GM18502 (cell line): ENCODE measurements around the gene ZFYVE19.
A peak's percentile ranks its signal among the peaks of the same experiment; 100 is the strongest.
"Not testable (repeated sequence)": the region's sequence is repeated elsewhere in the genome, so short reads cannot be mapped to it uniquely, and the experiment has no call there.

Experiments
- ATAC-seq: cut with Tn5 transposase; IDR thresholded peaks from one replicate; pipeline ENCODE4 v1.9.1; 2021; ENCODE audit warnings: mild to moderate bottlenecking; ENCODE audit not compliant: unreplicated experiment, poor library complexity

ZFYVE19 gene

GRCh38 chr15:40845036-40845435, 38.1 kb downstream of the ZFYVE19 start:
- ATAC-seq, result no peak

DNA sequence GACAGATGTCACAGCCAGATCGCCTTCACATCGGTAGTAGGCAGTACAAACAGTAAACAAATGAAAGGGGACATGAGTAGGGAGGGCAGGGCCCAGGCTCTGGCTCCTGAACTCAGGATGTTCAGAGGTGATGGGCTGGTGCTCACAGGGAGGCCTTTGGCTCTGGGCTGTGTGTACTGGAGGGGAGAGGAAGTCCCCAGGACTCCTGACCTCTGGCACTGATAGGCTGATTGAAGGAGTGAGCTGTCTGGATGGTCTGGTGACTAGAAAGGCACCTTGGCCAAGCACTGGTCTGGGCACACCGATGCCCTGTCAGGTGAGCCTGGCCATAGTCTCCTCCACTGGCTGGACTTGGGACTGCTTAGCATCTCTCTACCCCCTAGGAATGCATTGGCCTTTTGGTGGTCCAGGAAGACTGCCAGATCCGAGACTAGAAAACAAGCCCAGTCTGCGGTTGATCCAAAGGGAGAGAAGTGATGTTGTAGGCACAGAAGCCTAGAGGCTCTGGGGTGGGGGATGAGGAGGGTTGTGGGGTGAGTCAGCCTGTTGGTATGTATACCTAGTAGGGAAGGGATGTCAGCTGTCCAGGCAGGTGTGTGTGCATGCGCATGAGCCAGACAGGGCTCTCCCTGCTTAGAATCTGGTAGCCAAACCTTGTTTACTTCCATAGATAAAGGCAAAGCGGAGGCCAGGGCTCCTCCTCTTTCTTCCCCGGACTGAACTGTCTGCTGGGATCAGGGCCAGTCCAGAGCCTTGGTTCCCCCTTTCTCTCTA, 38.8 kb downstream of the ZFYVE19 start:
- no peak for ATAC-seq

DNA sequence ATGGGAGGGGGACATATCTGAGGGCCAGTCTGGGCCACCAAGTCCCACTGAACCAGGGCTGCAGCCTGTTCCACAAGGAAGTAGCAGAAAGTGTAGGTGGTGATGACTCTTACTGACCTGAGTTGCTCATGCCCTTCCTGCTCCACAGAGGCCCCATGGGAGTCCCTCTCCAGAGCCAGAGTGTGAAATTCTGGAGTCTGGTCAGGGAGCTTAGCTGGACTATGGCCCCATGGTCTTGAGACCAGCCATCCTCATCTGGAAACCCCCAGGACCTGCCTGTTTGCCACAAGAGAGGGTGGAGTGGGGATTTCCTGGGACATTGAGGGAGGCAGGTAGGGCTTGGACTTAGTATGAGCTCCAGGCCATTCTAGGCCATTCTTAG, 39.9 kb downstream of the ZFYVE19 start:
- ATAC-seq, result no peak

DNA sequence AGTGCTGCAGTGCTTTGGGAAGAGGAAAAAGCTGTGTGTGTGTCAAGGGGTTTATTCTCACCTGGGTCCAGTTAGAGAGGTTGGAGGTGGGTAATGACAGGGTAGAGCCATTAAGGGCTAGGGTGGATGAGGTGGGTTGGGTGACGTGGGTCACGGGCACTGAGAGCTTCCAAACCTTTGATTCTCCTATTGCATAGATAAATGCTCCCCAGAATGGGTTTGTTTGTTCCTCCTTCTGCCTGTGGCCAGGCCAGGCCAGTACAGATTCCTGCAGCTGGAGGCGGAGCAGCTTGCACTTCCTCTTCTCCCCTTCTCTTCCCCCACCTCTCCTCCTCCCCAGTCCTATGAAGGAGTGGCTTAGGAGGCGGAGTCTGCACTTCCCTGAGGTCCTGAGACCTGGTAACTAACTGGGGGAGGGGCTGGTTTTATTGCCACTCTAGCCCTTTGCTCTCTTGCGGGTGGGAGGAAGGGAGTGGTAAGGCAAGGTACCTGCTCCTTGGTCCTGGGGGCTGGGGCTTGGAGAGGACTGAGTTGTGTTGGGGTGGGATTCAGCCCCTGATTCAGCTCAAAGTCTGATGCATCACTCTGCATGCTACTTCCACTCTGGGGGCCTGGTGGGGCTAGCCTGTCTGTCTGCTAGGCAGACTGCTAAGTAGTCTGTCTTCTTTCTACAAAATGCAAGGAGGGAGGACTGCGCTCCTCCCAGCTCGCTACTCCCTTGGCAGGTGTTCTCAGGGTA, 40.5 kb downstream of the ZFYVE19 start:
- peak; percentile 77 for ATAC-seq

GRCh38 chr15:40850576-40851112, 43.8 kb downstream of the ZFYVE19 start:
- ATAC-seq, result no peak

DNA sequence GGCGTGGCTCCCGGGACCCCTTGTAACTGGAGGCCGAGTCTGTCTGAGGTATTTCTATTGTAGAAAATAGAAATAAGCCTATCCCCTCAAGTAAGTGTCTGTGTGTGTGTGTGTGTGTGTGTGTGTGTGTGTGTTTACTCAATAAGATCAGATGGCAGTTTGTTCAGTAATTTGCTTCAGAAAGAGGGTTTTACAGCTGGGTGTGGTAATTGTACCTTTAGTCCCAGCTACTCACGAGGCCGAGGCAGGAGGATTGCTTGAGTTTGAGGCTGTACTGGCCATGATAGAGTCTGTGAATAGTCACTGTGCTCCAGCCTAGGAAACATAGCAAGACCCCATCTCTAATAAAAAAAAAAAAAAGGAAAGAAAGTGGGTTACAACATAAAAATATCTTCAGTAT, 45.6 kb downstream of the ZFYVE19 start:
- no peak for ATAC-seq

GRCh38 chr15:40853241-40853890, 46.5 kb downstream of the ZFYVE19 start:
- ATAC-seq, result no peak

DNA sequence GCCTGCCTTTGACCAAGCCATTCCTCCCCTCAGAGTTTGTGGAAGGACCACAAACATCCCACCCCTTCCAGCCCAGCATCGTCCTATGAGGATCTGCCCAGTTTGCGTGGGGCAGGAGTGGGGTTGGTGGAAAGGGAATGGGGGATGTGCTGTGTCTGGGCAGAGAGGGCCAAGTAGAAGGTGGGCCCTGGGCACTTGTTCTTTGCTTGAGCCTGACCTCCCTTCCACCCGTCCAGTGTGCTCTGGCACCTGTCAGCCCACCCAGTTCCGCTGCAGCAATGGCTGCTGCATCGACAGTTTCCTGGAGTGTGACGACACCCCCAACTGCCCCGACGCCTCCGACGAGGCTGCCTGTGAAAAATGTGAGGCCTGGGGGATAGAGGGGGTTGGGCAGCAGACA, 47.3 kb downstream of the ZFYVE19 start:
- no peak for ATAC-seq

DNA sequence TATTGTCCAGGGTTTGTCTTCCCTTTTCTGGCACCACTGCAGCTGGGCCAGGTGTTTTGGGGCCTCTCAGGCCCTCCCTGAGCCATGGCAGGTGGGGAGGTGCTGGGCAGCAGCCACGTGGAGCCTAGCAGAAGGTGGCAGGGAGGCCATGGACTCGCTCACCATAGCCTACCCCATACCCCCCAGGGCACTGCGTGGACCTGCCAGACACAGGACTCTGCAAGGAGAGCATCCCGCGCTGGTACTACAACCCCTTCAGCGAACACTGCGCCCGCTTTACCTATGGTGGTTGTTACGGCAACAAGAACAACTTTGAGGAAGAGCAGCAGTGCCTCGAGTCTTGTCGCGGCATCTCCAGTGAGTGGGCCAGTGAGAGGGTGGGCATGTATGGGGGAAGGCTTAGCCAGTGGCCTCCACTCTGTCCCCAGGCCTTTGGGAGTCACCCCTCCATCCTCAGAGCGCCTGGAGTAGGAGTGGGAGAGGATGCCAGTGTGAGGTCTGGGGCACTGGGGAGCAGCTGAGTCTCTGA, 48.9 kb downstream of the ZFYVE19 start:
- no peak for ATAC-seq

DNA sequence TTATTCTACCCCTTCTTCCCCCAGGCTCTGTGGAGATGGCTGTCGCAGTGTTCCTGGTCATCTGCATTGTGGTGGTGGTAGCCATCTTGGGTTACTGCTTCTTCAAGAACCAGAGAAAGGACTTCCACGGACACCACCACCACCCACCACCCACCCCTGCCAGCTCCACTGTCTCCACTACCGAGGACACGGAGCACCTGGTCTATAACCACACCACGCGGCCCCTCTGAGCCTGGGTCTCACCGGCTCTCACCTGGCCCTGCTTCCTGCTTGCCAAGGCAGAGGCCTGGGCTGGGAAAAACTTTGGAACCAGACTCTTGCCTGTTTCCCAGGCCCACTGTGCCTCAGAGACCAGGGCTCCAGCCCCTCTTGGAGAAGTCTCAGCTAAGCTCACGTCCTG, 49.9 kb downstream of the ZFYVE19 start:
- no peak for ATAC-seq

DNA sequence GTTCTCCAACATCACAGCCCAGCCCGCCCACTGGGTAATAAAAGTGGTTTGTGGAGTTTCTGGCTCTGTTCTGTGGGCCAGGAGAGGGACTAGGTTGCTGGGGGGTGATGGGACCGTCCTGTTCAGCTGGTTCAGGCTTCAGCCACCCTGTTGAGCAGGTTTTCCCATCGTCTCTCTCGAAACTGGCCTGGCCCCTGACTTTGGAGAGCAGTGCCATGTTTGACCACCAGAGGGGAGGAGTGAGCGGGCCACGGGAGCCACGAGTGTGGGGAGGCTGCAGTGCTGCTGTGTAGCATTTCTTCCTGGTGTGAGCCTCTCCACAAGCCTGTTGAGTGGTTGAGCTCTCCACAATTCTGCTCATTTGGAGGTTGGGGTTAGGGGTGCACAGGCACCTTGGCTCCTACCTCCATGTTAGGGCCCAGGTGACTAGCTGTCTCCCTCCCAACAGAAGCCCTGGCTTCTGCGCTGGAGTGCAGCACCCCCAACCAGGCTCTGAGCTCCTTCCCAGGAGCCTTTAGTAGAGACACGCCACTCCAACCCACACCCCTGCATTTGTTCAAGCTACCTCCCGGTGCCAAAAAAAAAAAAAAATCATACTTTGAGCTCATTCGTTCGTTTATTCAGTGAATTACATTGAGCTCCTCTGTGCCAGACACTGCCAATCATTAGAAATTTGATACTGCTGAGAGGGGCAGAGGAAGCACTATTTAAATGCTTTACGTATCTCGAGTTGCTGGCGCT, 50.9 kb downstream of the ZFYVE19 start:
- peak; percentile 78 for ATAC-seq

- no peak for ATAC-seq
Measured at GRCh38 chr15:40858706-40859105, 51.8 kb downstream of the ZFYVE19 start.

DNA sequence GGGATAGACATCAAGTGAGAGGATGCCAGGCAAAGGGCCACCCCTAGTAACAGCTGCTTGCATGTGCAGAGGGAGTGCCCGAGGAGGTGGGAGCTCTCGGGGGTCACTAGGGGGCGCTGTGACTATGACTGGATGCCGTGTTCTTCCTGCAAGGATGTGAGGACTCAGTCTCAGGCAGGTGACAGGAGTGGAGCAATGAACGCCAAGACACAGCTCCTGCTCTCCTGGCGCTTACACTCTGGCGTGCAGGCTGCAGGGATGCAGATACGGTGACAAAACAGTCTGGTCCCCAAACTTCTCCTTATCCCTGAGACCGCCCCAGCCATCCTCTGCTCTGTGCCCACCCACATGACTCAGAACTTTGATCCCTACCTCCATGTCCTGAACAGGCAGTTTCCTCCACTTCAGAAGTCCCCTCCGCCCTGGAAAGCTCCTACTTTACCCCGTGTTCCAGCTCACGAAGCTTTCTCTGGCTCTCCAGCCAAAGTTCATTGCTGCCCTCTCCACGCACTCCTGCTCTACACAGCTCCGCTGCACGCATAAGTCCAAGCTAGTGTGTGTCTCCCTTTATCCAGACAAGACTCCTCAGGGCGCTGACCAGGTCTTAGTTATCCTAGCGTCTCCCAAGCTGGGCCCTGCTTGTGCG, 52.4 kb downstream of the ZFYVE19 start:
- ATAC-seq, result peak; percentile 78

DNA sequence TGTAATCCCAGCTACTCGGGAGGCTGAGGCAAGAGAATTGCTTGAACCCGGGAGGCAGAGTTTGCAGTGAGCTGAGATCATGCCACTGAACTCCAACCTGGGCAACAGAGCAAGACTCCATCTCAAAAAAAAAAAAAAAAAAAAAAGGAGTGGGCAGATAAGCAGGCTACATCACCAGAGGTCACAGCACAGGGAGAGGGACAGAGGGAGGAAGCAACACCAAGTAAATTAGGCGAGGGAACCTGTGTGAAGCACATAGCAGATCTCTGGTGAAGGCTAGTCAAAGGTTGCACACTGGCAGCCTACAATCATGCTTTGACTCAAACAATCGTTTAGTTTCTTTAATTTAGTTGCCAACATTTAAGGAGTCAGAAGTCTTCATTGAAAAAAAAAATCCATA, 54.3 kb downstream of the ZFYVE19 start:
- ATAC-seq, result not testable (repeated sequence)

GRCh38 chr15:40863660-40864270, 56.9 kb downstream of the ZFYVE19 start:
- ATAC-seq, result no peak
